ENCODE data around the gene CD6. TPM values are rescaled to one million over a fixed set of nuclear protein-coding genes. Genes with fewer than 3 reads are reported as not detected.

CD6 gene
- total RNA-seq, 1 donor from 2014 or later, result 0.39 TPM

DNA sequence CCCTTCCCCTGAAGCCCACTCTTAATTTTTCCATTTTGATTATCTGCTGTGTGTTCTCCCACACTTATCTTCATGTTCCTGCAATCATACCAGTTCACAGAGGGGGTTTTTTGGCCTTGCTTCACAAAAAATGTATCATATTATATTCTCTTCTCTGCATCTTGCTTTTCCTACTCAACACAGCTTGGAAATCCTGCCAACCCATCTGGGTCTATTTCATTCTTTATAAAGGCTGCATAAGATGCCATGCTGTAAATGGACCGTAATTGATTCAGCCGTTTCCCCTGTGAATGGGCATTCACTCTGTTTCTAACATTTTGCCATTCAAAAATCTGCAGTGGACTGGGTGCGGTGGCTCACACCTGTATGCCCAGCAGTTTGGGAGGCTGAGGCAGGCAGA, 30.5 kb downstream of the CD6 start:
- FAIRE-seq, result no peak
- no peaks in the 10 kb centered on the region for H3K36me3 Mint-ChIP-seq (ENCODE audit: low read depth, unreplicated experiment)
- H3K27me3 Mint-ChIP-seq (ENCODE audit: low read depth, unreplicated experiment), result peaks cover 35% of the 10 kb centered on the region

DNA sequence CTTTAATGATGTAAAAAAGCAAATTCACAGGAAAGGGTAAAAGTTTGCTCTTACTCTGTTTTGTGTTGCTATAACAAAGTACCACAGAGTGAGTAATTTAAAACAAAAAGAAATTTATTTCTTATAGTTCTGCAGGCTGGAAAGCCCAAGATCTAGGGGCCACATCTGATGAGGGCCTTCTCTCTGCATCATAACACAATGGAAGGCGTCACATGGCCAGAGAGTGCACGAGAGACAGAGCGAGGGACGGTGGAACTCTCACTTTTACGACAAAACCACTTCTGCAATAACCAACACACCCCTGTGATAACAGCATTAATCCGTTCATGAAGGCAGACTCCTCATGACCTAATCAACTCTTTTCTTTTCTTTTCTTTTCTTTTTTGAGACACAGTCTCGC, 31.1 kb downstream of the CD6 start:
- Histone ChIP-seq H3K4me2 (ENCODE audit: low read length) (no peak overlapping the region), H3K36me3 (ENCODE audit: insufficient read depth, low read length) (no peaks in the 10 kb centered on the region), H3K4me3 (ENCODE audit: insufficient read depth, low read depth, low read length) (no peak overlapping the region), H3K79me2 (ENCODE audit: insufficient read depth, low read length) (no peaks in the 10 kb centered on the region), H3K9me3 (ENCODE audit: insufficient read depth, low read depth, low read length) (no peaks in the 10 kb centered on the region), H2AFZ (ENCODE audit: low read depth, low read length) (no peak overlapping the region), H3K9ac (ENCODE audit: low read length) (no peak overlapping the region), H3K27me3 (ENCODE audit: insufficient read depth, low read length) (peaks cover 6% of the 10 kb centered on the region), H3K4me1 (ENCODE audit: insufficient read depth, low read length) (peaks cover 12% of the 10 kb centered on the region), H4K20me1 (ENCODE audit: insufficient read depth, low read length) (no peaks in the 10 kb centered on the region), H3K27ac (ENCODE audit: low read depth, low read length) (no peak overlapping the region)
- H3K4me1 Mint-ChIP-seq (ENCODE audit: low read depth, unreplicated experiment), result peaks cover 14% of the 10 kb centered on the region
- no peaks in the 10 kb centered on the region for H3K9me3 Mint-ChIP-seq (ENCODE audit: unreplicated experiment)
- H3K27ac Mint-ChIP-seq (ENCODE audit: unreplicated experiment), result no peak overlapping the region
- H3K4me3 Mint-ChIP-seq (ENCODE audit: unreplicated experiment), result no peak overlapping the region
- H3K36me3 Mint-ChIP-seq (ENCODE audit: low read depth, unreplicated experiment), result no peaks in the 10 kb centered on the region
- no peak for TF ChIP-seq EZH2 (IDR thresholded peaks at IDR 0.05; ENCODE audit: insufficient read depth, low read length)
- TF ChIP-seq, protein P1, sequence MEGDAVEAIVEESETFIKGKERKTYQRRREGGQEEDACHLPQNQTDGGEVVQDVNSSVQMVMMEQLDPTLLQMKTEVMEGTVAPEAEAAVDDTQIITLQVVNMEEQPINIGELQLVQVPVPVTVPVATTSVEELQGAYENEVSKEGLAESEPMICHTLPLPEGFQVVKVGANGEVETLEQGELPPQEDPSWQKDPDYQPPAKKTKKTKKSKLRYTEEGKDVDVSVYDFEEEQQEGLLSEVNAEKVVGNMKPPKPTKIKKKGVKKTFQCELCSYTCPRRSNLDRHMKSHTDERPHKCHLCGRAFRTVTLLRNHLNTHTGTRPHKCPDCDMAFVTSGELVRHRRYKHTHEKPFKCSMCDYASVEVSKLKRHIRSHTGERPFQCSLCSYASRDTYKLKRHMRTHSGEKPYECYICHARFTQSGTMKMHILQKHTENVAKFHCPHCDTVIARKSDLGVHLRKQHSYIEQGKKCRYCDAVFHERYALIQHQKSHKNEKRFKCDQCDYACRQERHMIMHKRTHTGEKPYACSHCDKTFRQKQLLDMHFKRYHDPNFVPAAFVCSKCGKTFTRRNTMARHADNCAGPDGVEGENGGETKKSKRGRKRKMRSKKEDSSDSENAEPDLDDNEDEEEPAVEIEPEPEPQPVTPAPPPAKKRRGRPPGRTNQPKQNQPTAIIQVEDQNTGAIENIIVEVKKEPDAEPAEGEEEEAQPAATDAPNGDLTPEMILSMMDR (IDR thresholded peaks at IDR 0.05; ENCODE audit: insufficient read depth, low read depth, low read length), result no peak
- no peak for FAIRE-seq
- DNase-seq (ENCODE audit: low read depth), result no peak
- peaks cover 35% of the 10 kb centered on the region for H3K27me3 Mint-ChIP-seq (ENCODE audit: low read depth, unreplicated experiment)

More for the DNA sequence above, 30.5 kb downstream of the CD6 start:
- Histone ChIP-seq H3K4me2 (ENCODE audit: low read length) (no peak overlapping the region), H3K4me3 (ENCODE audit: insufficient read depth, low read depth, low read length) (no peak overlapping the region), H3K4me1 (ENCODE audit: insufficient read depth, low read length) (peaks cover 12% of the 10 kb centered on the region), H3K27me3 (ENCODE audit: insufficient read depth, low read length) (peaks cover 6% of the 10 kb centered on the region), H3K27ac (ENCODE audit: low read depth, low read length) (no peak overlapping the region), H3K79me2 (ENCODE audit: insufficient read depth, low read length) (no peaks in the 10 kb centered on the region), H2AFZ (ENCODE audit: low read depth, low read length) (no peak overlapping the region), H3K9ac (ENCODE audit: low read length) (no peak overlapping the region), H4K20me1 (ENCODE audit: insufficient read depth, low read length) (no peaks in the 10 kb centered on the region), H3K36me3 (ENCODE audit: insufficient read depth, low read length) (no peaks in the 10 kb centered on the region), H3K9me3 (ENCODE audit: insufficient read depth, low read depth, low read length) (no peaks in the 10 kb centered on the region)
- H3K9me3 Mint-ChIP-seq (ENCODE audit: unreplicated experiment), result no peaks in the 10 kb centered on the region
- no peak for DNase-seq (ENCODE audit: low read depth)
- TF ChIP-seq, protein P1 (IDR thresholded peaks at IDR 0.05; ENCODE audit: insufficient read depth, low read depth, low read length), result no peak
- no peak for TF ChIP-seq EZH2 (IDR thresholded peaks at IDR 0.05; ENCODE audit: insufficient read depth, low read length)
- H3K4me1 Mint-ChIP-seq (ENCODE audit: low read depth, unreplicated experiment), result peaks cover 14% of the 10 kb centered on the region
- no peak overlapping the region for H3K4me3 Mint-ChIP-seq (ENCODE audit: unreplicated experiment)
- H3K27ac Mint-ChIP-seq (ENCODE audit: unreplicated experiment), result no peak overlapping the region

DNA sequence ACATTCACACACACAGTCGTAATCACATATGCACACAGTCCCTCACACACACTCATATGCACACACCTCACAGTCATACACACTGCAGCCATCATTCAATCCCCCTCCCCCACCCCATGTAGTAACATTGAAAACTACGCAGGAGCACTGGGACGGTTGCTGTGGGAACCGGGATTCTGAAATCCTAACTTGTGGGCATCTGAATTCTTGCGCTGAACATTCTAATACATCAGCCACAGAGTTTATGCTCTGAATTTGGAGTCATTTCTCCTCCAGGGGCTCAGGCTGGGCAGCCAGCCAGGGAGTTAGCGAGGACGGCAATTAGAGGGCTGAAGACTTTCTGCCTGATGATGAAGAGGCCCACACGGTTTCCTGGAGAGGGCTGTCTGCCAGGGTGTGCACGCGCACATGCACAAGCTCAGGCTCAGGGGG, 32.7 kb downstream of the CD6 start:
- Histone ChIP-seq H3K4me2 (ENCODE audit: low read length) (peak overlapping the region; percentile 44), H2AFZ (ENCODE audit: low read depth, low read length) (no peak overlapping the region), H3K27me3 (ENCODE audit: insufficient read depth, low read length) (peaks cover 6% of the 10 kb centered on the region), H4K20me1 (ENCODE audit: insufficient read depth, low read length) (no peaks in the 10 kb centered on the region), H3K36me3 (ENCODE audit: insufficient read depth, low read length) (no peaks in the 10 kb centered on the region), H3K9me3 (ENCODE audit: insufficient read depth, low read depth, low read length) (no peaks in the 10 kb centered on the region), H3K9ac (ENCODE audit: low read length) (no peak overlapping the region), H3K4me3 (ENCODE audit: insufficient read depth, low read depth, low read length) (no peak overlapping the region), H3K27ac (ENCODE audit: low read depth, low read length) (no peak overlapping the region), H3K4me1 (ENCODE audit: insufficient read depth, low read length) (peaks cover 21% of the 10 kb centered on the region), H3K79me2 (ENCODE audit: insufficient read depth, low read length) (no peaks in the 10 kb centered on the region)
- peaks cover 14% of the 10 kb centered on the region for H3K4me1 Mint-ChIP-seq (ENCODE audit: low read depth, unreplicated experiment)
- H3K9me3 Mint-ChIP-seq (ENCODE audit: unreplicated experiment), result no peaks in the 10 kb centered on the region
- H3K27me3 Mint-ChIP-seq (ENCODE audit: low read depth, unreplicated experiment), result peaks cover 42% of the 10 kb centered on the region
- no peak overlapping the region for H3K4me3 Mint-ChIP-seq (ENCODE audit: unreplicated experiment)
- TF ChIP-seq EZH2 (IDR thresholded peaks at IDR 0.05; ENCODE audit: insufficient read depth, low read length), result no peak
- TF ChIP-seq, protein P1 (IDR thresholded peaks at IDR 0.05; ENCODE audit: insufficient read depth, low read depth, low read length), result no peak
- FAIRE-seq, result no peak
- no peaks in the 10 kb centered on the region for H3K36me3 Mint-ChIP-seq (ENCODE audit: low read depth, unreplicated experiment)
- peak; percentile 68 for DNase-seq (ENCODE audit: low read depth)
- H3K27ac Mint-ChIP-seq (ENCODE audit: unreplicated experiment), result peak overlapping the region; percentile 69
